CD4-positive, alpha-beta T cell treated with Interleukin-6 at 100 ng/mL for 8 hours (primary cell): ENCODE measurements around the gene GNAS-AS1.

ENCODE experiments used
- DNase-seq: peaks from one replicate; pipeline ENCODE4 v3.0.0-alpha.2; 2020; ENCODE audit warnings: mixed read lengths, low spot score

The GNAS-AS1 gene

GRCh38 chr20:58778760-58779159 lies 71.9 kb downstream of the GNAS-AS1 start:
- no peak for DNase-seq

GRCh38 chr20:58777657-58778056 lies 73.0 kb downstream of the GNAS-AS1 start:
- no peak for DNase-seq

- no peak for DNase-seq
Observed at GRCh38 chr20:58776109-58776508, 74.6 kb downstream of the GNAS-AS1 start.

- DNase-seq, result no peak
Observed at GRCh38 chr20:58775371-58775770, 75.3 kb downstream of the GNAS-AS1 start.

- no peak for DNase-seq
Observed at GRCh38 chr20:58774667-58775263, 75.9 kb downstream of the GNAS-AS1 start.

- no peak for DNase-seq
Observed at GRCh38 chr20:58774214-58774613, 76.5 kb downstream of the GNAS-AS1 start.

- DNase-seq, result no peak
Observed at GRCh38 chr20:58772786-58773185, 77.9 kb downstream of the GNAS-AS1 start.
